PC-9 (cell line): ENCODE results near the gene RHOF. TPM values are rescaled to one million over a fixed set of nuclear protein-coding genes. Genes with fewer than 3 reads are reported as not detected.

Experiments used
- BruUV-seq: library from RNA; stranded (reverse); fragments of 400-500 nt; replicated peaks from 2 replicates; lab custom pipeline; 2021; lab: Mats Ljungman, UMichigan
- CTCF ChIA-PET: fragments of 300-600 bp; sonication (Branson Sonifier 250); formaldehyde crosslinking; loops from one replicate; lab custom pipeline; 2022; ENCODE audit warnings: antibody characterized with exemption; lab: Charles Lee
- POLR2A ChIA-PET: fragments of 300-600 bp; sonication (Branson Sonifier 250); formaldehyde crosslinking; loops from one replicate; lab custom pipeline; 2022; ENCODE audit warnings: antibody characterized with exemption; ENCODE audit not compliant: unreplicated experiment; lab: Charles Lee
- DNase-seq, 2 experiments: peaks; one replicate each; pipeline versions ENCODE4 v3.0.0 to v3.0.0-alpha.2; 2015 to 2022; ENCODE audit warnings: mixed read lengths in 1 of 2
- H2AFZ ChIP-seq: fragments of 200-600 bp; sonication (generic); 2 replicates; pipeline ENCODE4 v1.8.1; 2017; ENCODE audit warnings: antibody characterized with exemption
- H3F3A ChIP-seq: fragments of 200-600 bp; sonication (generic); 2 replicates; pipeline ENCODE4 v1.8.1; 2017; ENCODE audit warnings: antibody characterized with exemption, mild to moderate bottlenecking, low read depth; ENCODE audit not compliant: insufficient read depth
- H3K27ac ChIP-seq: fragments of 200-600 bp; sonication (generic); 2 replicates; pipeline ENCODE4 v1.6.1; 2016; ENCODE audit warnings: mixed run types
- H3K27me3 ChIP-seq: fragments of 200-600 bp; sonication (generic); 2 replicates; pipeline ENCODE4 v1.6.1; 2016; ENCODE audit warnings: low read depth, mixed run types; ENCODE audit not compliant: insufficient read depth
- H3K36me3 ChIP-seq: fragments of 200-600 bp; sonication (generic); 2 replicates; pipeline ENCODE4 v1.6.1; 2016; ENCODE audit warnings: low read depth, mixed run types
- H3K4me1 ChIP-seq: fragments of 200-600 bp; sonication (generic); replicated peaks from 2 replicates; pipeline ENCODE4 v1.6.1; 2016; ENCODE audit warnings: mixed run types; ENCODE audit not compliant: insufficient read depth
- H3K4me2 ChIP-seq: fragments of 200-600 bp; sonication (generic); 2 replicates; pipeline ENCODE4 v1.6.1; 2017; ENCODE audit warnings: mixed run types
- H3K4me3 ChIP-seq: fragments of 200-600 bp; sonication (generic); 2 replicates; pipeline ENCODE4 v1.6.1; 2016; ENCODE audit warnings: mixed run types
- H3K79me2 ChIP-seq: fragments of 200-600 bp; sonication (generic); 2 replicates; pipeline ENCODE4 v1.6.1; 2017; ENCODE audit warnings: low read depth, mixed run types
- H3K9me2 ChIP-seq: fragments of 200-600 bp; sonication (generic); 2 replicates; pipeline ENCODE4 v1.8.1; 2017; ENCODE audit warnings: mild to moderate bottlenecking; ENCODE audit not compliant: insufficient read depth
- H3K9me3 ChIP-seq: fragments of 200-600 bp; sonication (generic); 2 replicates; pipeline ENCODE4 v1.8.1; 2016; ENCODE audit warnings: low read depth; ENCODE audit not compliant: insufficient read depth
- H4K20me1 ChIP-seq: fragments of 200-600 bp; sonication (generic); 2 replicates; pipeline ENCODE4 v1.8.1; 2017; ENCODE audit not compliant: insufficient read depth
- CTCF ChIP-seq: fragments of 200-600 bp; sonication (generic); conservative IDR thresholded peaks from 2 replicates; pipeline ENCODE4 v1.6.1; 2017; ENCODE audit warnings: mixed run types, antibody characterized with exemption, mild to moderate bottlenecking, moderate library complexity
- EZH2 ChIP-seq: fragments of 200-600 bp; sonication (generic); IDR thresholded peaks from 2 replicates; pipeline ENCODE4 v1.8.0; 2017; ENCODE audit warnings: antibody characterized with exemption, low read depth
- intact Hi-C: fragments of 100-400 bp; cut with micrococcal nuclease; formaldehyde crosslinking; loops from one replicate; pipeline ENCODE4 v1.10.0; 2022; ENCODE audit not compliant: unreplicated experiment
- total RNA-seq: library from RNA; stranded (reverse); gene quantifications from 2 replicates; pipeline ENCODE4 v1.2.3, GENCODE V29; 2021

Gene RHOF
- total RNA-seq, 1 experiment from 2014 or later: 179 TPM

GRCh38 chr12:121770388-121770787, 23.1 kb downstream of the RHOF start:
- no peaks in the 10 kb centered on the region for H4K20me1 ChIP-seq
- peaks cover 18% of the 10 kb centered on the region for H3K4me1 ChIP-seq
- POLR2A ChIA-PET: interaction anchor here (0.6 kb wide), 1 partner anchor 191 kb away, joined by 4 read pairs; no protein-coding TSS in a partner anchor
- H3K79me2 ChIP-seq: no peaks in the 10 kb centered on the region
- H3K9me3 ChIP-seq: no peaks in the 10 kb centered on the region
- CTCF ChIA-PET: no interaction called here
- no peak for TF ChIP-seq EZH2
- TF ChIP-seq CTCF: no peak
- H3F3A ChIP-seq: peaks cover 25% of the 10 kb centered on the region
- no peaks in the 10 kb centered on the region for H3K9me2 ChIP-seq
- BruUV-seq: no TSS peak
- H3K27me3 ChIP-seq: no peaks in the 10 kb centered on the region
- H3K36me3 ChIP-seq: no peaks in the 10 kb centered on the region
- no peak overlapping the region for H3K4me2 ChIP-seq
- no peak for DNase-seq
- intact Hi-C loops: loop anchor here (5.0 kb wide), 1 partner anchor 58 kb away; the partner anchor contains the start of gene TMEM120B
- no peak overlapping the region for H3K4me3 ChIP-seq
- H2AFZ ChIP-seq: no peak overlapping the region
- H3K27ac ChIP-seq: no peak overlapping the region

DNA sequence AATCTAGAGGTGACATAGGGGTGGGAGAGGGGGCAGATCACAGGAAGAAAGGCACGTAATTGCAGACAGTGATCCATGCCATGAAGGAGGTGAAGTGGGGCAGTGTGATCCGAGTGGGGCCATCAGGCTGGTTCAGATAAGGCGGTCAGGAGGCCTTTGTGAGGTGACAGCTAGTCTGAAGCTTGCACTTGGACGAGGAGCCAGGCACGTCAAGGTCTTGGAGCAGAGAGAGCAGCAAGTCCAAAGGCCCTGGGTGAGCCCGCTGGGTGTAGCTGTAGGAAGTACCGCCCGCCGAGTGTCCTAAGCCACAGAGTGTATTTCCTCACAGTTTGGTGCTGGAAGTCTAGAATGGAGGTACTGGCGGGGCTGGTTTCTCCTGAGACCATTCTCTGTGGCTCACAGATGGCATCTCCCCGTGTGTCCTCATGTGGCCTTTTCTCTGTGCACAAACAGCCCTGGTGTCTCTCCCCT, 23.6 kb downstream of the RHOF start:
- H3K36me3 ChIP-seq: no peaks in the 10 kb centered on the region
- peaks cover 25% of the 10 kb centered on the region for H3F3A ChIP-seq
- peaks cover 20% of the 10 kb centered on the region for H3K4me1 ChIP-seq
- H3K9me3 ChIP-seq: no peaks in the 10 kb centered on the region
- no peak overlapping the region for H3K4me2 ChIP-seq
- intact Hi-C loops: loop anchor here (5.0 kb wide), 1 partner anchor 58 kb away; the partner anchor contains the start of gene TMEM120B
- BruUV-seq: no TSS peak
- ChIA-PET CTCF (interaction anchor here (0.6 kb wide), 1 partner anchor 53 kb away, joined by 3 read pairs; no protein-coding TSS in a partner anchor), POLR2A (interaction anchor here (0.6 kb wide), 1 partner anchor 190 kb away, joined by 4 read pairs; no protein-coding TSS in a partner anchor)
- no peaks in the 10 kb centered on the region for H3K27me3 ChIP-seq
- H3K27ac ChIP-seq: no peak overlapping the region
- no peaks in the 10 kb centered on the region for H4K20me1 ChIP-seq
- no peaks in the 10 kb centered on the region for H3K79me2 ChIP-seq
- no peak overlapping the region for H2AFZ ChIP-seq
- no peaks in the 10 kb centered on the region for H3K9me2 ChIP-seq
- H3K4me3 ChIP-seq: no peak overlapping the region
- TF ChIP-seq CTCF (no peak), EZH2 (no peak)
- no peak for DNase-seq

- Histone ChIP-seq H3K9me3 (no peaks in the 10 kb centered on the region), H3K4me3 (no peak overlapping the region), H3K79me2 (no peaks in the 10 kb centered on the region), H3K4me2 (no peak overlapping the region), H3K27me3 (no peaks in the 10 kb centered on the region), H3K27ac (no peak overlapping the region), H3K9me2 (no peaks in the 10 kb centered on the region), H3K4me1 (peaks cover 17% of the 10 kb centered on the region), H4K20me1 (no peaks in the 10 kb centered on the region), H3K36me3 (no peaks in the 10 kb centered on the region), H3F3A (peaks cover 20% of the 10 kb centered on the region), H2AFZ (no peak overlapping the region)
- ChIA-PET POLR2A (interaction anchor here (0.6 kb wide), 2 partner anchors 20 to 32 kb away, joined by 3 to 4 read pairs; no protein-coding TSS in a partner anchor), CTCF (interaction anchor here (0.6 kb wide), 1 partner anchor 53 kb away, joined by 3 read pairs; no protein-coding TSS in a partner anchor)
- intact Hi-C loops: no loop called here
- TF ChIP-seq CTCF (no peak), EZH2 (no peak)
- DNase-seq: no peak
- BruUV-seq: no TSS peak
Observed at GRCh38 chr12:121769297-121769830, 24.1 kb downstream of the RHOF start.
